ENCODE measurements around the gene PHACTR3.

The PHACTR3 gene

DNA sequence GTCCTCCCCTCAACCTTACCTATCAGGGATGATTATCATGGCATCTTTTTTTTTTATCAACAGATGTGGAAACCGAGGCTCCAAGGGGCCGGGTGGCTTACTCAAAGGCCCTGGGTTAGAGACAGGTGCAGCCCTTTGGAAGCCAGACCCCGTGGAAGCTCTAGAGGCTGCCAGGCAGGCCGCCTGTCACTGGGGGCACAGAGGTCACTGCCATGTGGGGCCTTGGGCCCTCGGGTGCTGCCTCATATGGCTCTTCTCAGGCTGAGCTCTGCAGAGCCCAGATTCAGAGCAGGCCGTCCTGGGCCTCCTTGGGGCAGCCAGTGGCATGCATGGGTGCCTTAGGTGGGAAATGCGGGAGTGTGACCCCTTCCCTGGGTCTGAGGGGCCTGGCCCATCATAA lies 136.3 kb downstream of the PHACTR3 start:
- no peak for DNase-seq

DNA sequence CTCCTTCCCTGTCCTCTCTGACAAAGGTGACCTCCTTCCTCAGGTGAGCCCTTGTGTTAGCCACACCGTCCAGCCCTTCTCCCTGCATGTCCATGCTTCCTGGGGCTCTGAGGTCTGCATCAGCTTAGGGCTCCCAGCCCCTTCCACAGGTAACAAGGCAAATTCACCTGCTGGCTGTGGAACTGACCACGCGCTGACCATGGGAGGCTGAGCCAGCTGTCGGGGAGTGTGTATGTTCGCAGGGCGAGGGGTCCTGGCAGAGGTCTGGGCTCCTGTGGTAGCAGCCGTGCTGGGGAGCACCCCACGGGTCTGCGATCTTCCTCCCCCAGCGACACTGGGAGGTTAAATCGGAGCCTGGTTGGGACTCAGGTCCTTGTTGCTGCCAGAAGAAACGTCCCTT lies 136.7 kb downstream of the PHACTR3 start:
- DNase-seq: no peak

DNA sequence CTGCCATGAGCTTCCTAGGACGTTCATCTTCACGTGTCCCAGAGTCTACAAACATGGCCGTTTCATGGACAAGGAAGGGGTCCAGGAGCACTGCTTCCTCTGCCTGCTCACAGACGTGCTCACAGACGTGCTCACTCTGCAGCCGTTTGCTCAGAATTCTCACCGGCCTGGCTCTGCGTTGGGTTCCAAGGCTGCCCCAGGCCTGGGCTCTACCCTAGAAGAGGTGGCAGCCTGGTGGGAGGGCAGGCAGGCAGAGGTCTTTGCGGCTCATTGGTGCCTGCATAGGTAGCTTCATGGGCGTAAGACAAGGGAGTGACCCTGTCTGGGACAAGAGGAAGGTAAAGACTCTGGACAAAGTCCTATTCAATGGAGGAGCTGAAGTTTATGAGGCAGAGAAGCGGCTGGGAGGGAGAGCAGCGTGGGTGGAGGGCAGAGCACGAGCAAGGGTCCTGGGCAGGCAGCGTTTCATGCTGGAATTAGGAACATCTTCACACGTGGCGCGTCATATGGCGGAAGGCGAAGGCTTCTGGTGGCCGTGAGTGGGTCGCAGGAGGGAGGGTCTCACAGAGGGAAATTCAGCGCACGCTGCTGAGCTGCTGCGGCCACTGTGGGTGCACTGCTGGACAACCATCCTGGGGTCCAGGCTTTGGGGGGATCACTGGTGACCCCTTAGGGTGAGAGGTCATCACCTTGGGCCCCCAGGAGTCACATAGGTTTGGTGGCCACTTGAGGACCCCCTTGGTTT lies 138.2 kb downstream of the PHACTR3 start:
- DNase-seq: no peak

DNA sequence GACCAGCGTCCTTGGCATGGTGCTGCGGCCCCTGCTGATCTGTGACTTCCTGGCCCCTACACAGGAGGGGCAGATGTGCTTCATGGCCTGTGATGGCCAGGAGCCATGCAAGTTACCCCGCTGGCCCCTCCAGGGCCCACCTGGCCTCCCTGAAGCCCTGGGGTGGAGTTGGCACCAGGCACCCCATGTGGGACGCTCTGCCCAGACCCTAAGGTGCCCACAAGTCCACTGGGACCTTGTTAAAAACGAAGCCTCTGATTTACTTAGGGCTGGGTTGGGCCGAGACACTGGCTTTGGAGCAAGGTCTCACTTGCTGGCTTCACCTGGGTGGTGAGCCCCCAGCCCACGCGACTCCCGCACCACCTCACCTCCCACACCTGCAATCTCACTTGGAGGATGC lies 139.0 kb downstream of the PHACTR3 start:
- no peak for DNase-seq

GRCh38 chr20:59743767-59744485 lies 139.6 kb downstream of the PHACTR3 start:
- DNase-seq: peak; percentile 15

- DNase-seq: no peak
Observed at GRCh38 chr20:59744756-59745155, 140.4 kb downstream of the PHACTR3 start.

GRCh38 chr20:59745201-59745600 lies 140.9 kb downstream of the PHACTR3 start:
- DNase-seq: no peak

DNA sequence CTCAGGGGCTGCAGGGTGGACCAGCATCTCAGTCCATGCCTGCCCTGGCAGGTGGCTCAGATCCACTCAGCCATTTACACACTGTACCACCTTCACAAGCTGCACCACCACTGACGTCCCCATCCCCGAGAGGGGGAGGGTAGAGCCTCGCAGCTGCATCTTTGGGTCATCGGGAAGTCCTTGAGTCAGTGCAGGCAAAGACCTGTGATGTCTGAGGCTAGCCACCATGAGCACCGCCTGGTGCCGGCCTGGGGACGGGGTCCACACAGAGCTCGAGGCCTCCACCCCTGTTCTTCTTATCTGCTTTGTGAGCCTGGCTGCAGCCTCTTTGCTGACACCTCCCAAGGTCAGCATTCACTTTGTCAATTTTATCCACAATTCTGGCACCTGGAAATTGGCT lies 141.4 kb downstream of the PHACTR3 start:
- DNase-seq: no peak

DNA sequence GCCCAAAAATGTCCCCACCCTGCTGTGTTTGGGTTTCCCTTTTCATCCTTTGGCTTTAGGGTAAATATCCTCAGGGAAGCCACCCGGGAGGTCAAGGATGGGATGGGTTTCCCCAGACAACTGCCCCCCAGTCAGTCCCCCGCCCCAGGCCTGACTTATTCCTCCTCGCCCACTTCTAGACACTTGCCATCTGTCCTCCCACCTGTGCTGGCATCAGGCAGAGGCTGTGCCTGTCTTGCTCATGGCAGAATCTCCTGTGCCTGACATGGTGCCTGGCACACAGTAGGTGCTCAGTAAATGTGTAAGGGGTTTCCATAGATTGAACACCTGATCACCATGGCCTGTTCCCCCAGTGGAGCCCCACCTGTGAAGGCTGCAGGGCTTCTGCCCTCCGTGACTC lies 141.8 kb downstream of the PHACTR3 start:
- DNase-seq: no peak

- no peak for DNase-seq
Observed at GRCh38 chr20:59747671-59748515, 143.6 kb downstream of the PHACTR3 start.

GRCh38 chr20:59748619-59749191 lies 144.4 kb downstream of the PHACTR3 start:
- peak; percentile 95 for DNase-seq

- peak; percentile 90 for DNase-seq
Observed at GRCh38 chr20:59749301-59749700, 145.0 kb downstream of the PHACTR3 start.

GRCh38 chr20:59750209-59750840 lies 146.0 kb downstream of the PHACTR3 start:
- DNase-seq: no peak

DNA sequence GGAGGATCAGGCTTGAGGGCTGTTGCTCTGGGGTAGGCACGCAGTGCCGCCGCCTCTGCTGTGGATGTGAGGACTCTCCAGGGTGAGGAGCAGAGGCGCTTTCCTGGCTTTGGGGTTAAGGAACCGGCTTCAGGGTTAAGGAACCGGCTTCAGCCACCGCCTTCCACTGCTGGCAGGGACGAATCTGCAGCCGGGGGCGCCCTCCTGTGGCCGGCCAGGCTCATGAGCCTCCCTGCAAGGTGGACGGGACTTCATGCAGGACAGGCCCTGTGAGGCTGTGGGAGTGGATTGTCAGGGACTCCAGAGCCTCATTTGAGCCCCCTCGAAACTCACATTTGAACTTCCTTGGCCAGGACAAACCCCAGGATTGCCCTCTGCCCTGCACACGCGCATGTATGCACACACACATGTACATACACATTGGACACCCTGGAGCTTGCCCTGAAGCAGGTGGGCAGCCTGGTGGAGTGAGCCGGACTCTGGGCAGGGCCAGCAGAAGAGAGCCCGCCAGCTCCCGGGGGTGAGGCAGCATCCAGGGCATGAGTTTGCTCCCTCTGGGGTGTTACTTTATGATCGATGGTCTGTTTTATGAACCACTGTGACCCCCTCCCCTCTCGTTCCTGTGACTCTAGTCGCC lies 146.9 kb downstream of the PHACTR3 start:
- peak; percentile 58 for DNase-seq

DNA sequence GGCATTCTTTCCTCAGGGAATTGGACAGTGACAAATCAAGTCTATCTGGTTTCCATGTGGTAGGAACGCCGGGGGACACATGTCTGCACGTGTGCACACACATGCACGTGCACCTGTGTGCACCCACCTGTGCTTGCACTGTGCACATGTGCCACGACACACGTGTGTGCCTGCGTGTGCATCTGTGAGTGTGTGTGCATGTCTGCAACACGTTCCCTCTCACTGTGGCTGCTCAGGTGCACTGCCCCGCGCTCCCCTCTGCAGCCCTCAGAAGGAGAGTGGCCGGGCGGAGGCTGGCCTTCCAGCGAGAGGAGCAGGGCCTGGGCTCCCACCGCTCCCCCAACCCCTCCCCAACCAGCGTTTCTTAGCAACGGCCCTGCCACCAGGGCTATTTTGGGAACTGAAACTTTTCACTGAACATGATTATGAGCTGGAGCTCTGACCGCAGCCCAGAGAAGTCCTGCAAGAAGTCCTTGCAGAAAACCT lies 147.8 kb downstream of the PHACTR3 start:
- no peak for DNase-seq

DNA sequence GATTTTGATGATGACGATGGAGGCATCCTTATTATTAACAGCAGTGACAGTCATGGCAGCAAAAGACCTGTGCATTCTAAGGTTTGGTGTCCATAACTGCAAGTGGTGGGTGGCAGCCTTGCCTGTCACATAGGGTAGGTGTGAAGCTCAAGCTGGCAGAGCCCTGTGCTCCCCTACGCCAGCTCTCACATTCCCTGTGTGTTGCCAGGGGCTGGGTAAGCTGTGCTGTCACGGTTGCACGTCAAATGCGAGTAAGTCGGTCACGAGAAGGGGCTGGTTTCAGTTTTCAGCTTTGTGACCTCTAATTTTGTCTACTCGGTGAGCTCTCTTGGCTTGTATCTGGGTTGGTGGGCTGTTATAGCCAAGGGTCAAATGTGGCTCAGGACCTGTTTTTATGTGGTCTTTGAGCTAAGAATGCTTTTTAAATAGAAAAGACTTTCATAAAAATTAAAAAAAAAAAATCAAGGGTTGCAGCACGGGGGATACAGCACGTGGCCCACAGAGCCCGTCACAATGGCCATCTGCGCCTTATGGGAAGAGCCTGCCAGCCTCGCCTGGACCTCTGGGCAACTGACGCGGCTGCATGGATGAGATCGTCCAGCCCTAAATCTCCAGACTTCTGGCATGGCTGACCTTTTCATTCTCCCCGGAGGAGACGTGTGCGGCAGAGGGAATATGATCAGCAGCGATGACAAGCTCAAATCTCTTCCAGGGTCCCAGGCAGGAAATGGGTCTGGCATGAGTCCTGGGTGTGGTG lies 148.5 kb downstream of the PHACTR3 start:
- peak; percentile 22 for DNase-seq

- no peak for DNase-seq
Observed at GRCh38 chr20:59753836-59754235, 149.5 kb downstream of the PHACTR3 start.

DNA sequence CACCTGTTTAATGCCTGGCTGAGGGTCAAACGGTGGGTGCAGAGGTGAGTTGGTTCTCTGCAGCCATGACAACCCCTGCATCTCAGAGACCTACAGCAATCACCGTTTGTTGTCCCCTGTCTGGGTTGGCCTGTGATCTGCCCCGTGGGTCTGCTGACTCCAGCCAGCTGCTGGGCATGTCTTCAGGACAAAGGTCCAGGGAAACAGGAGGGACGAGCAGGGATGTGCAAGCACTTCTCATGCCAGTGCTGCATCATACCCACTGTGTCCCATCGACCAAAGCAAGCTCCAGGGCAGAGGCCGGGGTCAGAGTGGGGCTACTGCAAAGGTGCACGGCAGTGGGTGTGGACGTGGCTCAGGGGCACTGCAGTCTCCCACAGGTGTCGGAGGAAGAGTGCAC lies 150.2 kb downstream of the PHACTR3 start:
- no peak for DNase-seq

GRCh38 chr20:59756241-59756640 lies 151.9 kb downstream of the PHACTR3 start:
- DNase-seq: no peak

- no peak for DNase-seq
Observed at GRCh38 chr20:59764037-59764436, 159.7 kb downstream of the PHACTR3 start.

DNA sequence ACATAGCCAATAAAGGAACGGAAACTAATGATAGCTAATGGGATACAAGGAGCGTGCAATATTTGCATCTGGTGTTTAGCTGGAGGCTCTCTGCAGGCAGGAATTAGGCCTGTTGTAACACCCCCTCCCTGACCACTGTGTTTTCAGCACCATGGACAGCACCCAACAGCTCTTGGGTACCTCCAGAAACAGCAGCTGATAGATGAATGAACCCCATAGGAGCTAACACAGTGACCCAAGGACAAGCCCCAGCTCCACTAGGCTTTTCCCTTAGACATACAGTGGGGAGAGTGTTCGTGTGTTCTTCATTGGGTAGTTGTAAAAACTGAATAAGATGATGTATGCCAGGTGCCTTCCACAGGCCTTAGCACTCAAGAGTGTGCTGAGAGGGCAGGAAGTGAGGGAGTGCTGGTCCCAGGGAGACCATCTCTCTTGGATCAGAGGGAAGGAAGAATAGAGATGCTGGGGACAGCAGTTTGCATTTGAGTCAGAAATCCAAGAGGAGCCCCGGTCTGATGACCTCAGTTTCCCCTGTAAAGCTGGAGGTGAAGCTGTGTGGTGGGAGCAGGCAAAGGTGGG lies 161.3 kb downstream of the PHACTR3 start:
- peak; percentile 36 for DNase-seq

Measured in fibroblast of skin of right biceps (primary cell).